NCI-H1694 treated with DMSO at 0.1 percent for 48 hours (cell line): ENCODE results near the gene SMAD7.
A peak's percentile ranks its signal among the peaks of the same experiment; 100 is the strongest.

Experiments
- DNase-seq: peaks from one replicate; lab custom pipeline; 2025; lab: John Stamatoyannopoulos, UW

The SMAD7 gene

DNA sequence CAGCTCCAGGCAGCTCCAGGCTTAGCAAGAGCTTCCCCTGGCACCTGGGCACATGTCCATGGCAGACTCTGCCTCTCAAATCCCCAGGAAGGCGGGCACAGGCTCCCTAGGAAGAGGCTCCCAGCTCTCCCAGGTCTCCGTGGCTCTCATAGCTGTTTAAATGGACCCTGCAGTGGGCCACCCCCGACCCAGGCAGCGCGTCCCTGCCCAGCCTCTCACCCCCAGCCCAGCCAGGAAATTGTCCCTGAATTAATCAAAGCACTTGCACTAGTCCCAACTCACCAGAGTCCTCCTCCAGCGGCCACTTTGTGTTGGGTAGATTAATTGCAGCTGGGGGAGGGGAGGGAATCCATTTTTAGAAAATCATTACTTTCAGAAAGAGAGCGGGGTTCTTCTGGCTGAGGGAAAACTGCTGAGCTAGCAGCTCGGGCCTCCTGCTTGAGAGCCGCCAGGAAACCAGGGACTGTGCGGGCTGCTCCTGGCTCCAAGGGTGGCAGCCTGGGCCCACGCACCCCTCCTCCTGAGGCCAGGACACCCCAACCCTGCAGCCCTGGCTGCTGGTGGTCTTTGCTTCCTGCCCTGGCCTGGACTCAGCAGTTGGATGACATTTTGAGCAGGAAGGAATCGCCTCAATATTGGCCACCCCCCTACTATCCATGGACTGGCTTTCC lies 36.0 kb downstream of the SMAD7 start:
- DNase-seq, result no peak

DNA sequence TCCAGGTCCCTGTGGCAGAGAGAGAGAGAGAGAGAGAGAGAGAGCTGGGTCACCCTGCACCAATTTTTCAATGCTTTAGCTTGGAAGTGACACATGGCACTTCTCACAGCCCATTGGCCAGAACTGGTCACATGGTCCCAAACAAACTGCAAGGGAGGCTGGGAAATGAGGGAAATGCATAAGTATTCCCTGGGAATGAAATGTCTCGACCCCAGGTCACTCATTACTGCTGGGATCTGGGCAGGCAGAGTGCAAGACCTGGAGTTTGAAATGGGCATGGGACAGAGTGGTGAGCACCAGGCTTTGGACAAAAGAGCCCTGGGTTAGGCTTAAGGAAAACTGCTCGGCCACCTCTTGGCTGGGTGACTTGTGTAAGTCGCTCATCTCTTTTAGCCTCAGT lies 37.0 kb downstream of the SMAD7 start:
- DNase-seq, result no peak

GRCh38 chr18:48913201-48913600 lies 37.6 kb downstream of the SMAD7 start:
- DNase-seq, result no peak

DNA sequence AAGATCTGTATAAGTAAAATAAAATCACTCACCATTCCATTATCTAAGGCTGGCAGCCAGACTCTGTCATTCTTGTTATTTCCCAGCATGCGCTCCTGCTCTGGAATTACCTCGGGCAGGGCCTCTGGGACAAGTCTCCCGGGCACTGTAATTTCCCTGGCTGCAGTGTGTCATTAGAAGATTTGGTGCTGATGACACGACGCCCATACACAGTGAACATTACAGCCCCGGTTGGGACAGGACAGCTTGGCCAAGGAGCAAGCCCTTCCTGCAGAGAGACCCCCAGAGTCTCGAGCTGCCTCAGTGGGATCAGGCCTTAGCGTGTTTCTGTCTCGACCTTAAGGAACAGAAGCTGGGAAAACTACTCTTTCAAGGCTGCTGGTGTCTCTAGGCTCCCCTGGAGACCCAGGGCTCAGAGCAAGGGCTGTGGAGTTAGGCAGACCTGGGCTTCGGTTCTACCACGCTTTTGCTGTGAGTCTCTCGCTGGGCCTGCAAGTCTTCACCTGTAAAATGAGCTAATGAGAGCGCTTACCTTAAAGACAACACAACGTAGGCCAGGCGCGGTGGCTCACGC lies 39.7 kb downstream of the SMAD7 start:
- no peak for DNase-seq

DNA sequence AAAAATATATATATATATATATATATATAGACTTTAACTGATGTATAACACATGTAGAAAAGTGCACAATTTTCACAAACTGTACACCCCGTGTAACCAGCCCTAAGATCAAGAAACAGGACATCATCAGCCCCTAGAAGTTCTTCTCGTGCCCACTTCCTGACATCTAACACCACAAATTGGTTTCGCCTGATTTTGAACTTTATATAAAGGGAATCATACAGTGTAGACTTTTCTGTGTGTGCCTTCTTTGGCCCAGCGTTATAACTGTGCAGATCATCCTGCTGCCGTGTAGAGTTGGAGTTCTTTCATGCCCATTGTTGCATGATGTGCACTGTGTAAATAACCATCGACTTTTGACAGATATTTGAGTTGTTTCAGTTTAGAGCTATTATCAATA lies 41.0 kb downstream of the SMAD7 start:
- no peak for DNase-seq

- no peak for DNase-seq
Measured at GRCh38 chr18:48908916-48909315, 41.8 kb downstream of the SMAD7 start.

GRCh38 chr18:48905513-48905912 lies 45.3 kb downstream of the SMAD7 start:
- DNase-seq, result no peak

DNA sequence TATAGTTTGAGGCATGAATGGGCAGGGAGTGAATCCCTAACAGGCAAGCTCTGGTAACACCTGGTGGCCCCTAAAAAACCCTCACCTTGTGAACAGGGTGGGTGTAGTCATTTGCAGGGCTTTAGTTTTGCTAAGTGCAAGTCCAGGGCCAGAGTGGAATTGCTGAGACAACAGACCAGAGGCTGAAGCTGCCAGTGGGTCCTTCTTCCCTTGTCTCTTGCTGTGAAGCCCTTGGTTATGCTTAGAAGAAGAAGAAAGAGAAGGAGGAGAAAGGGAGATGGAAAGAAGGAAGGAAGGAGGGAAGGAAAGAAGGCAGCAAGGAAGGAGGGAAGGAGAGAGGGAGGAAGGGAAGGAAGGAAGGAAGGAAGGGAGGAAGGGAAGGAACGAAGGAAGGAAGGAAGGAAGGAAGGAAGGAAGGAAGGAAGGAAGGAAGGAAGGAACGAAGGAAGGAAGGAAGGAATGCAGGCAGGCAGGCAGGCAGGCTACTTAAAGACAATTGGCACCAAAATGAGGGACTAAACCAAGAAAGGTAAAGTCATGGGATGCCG lies 45.8 kb downstream of the SMAD7 start:
- DNase-seq, result no peak

DNA sequence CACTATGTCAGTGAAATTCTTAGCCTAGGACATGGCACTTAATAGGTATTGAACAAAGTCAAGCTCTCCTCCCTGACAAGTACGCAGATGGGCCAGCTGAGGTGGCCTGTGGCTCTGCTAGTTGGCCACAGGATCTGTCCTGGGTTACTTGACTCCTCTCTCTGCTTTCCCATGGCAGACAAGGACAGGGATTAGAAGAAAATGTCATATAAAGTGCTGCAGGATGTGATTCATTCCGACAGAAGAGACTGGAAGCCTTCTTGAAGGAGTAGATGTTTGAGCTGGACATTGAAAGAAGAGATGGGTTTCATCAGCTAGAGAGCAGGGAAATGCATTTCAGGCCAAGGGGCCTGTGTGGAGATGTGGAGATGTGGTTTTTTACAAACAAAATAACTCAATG lies 46.7 kb downstream of the SMAD7 start:
- no peak for DNase-seq

GRCh38 chr18:48902856-48903601 lies 47.7 kb downstream of the SMAD7 start:
- DNase-seq, result no peak

- DNase-seq, result peak; percentile 26
Measured at GRCh38 chr18:48902023-48902855, 48.5 kb downstream of the SMAD7 start.

DNA sequence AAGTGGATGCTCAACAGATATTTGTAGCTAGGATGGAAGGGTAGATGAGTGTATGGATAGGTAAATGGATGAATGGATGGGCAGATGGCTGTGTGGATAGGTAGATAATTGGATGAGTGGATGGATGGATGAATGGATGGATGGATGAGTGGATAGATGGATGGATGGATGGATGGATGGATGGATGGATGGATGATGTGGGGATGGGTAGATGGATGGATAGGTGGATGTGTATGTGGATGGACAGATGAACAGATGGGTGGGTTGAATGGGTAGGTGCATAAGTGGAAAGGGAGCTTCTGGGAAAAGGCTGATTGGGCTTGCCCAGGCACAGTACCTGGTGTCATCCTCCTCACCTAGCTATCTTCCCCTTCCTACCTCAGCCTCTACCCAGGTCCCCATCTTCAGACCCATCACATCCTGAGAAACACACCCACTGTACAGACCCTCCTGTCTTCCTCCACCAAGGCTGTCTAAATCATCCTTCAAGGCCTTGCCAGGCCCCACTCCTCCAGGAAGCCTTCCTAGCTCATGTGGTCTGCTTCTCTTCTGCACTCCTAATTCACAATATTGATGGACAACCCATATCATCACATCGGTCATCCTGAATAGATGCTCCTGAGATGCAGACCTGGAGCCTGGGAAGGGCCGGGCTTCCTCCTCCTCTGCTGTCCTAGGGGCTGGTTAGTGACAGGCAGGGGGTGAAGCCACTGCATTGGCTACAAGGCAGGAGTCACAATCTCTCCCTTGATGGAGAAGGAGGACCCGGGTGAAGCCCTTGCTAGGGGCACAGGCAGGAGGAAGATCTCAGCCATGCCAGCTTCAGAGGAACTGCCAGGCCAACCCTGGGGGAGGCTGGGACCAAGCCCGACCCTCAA lies 49.4 kb downstream of the SMAD7 start:
- DNase-seq, result no peak

GRCh38 chr18:48900469-48900868 lies 50.3 kb downstream of the SMAD7 start:
- no peak for DNase-seq

- no peak for DNase-seq
Measured at GRCh38 chr18:48899558-48900174, 51.1 kb downstream of the SMAD7 start.

DNA sequence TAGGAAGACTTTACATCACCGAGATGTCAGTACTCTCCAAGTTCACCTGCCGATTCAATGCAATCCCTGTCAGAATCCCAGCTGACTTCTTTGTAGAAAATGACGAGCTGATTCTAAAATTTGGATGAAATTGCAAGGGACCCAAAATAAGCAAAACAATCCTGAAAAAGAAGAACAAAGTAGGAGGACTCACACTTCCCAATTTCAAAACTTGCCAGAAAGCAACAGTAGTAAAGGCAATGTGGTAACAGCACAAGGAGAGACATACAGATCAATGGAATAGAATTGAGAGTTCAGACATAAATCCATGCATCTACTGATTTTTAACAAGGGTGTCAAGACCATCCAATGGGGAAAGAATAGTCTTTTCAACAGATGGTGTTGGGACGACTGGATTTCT lies 52.2 kb downstream of the SMAD7 start:
- no peak for DNase-seq

DNA sequence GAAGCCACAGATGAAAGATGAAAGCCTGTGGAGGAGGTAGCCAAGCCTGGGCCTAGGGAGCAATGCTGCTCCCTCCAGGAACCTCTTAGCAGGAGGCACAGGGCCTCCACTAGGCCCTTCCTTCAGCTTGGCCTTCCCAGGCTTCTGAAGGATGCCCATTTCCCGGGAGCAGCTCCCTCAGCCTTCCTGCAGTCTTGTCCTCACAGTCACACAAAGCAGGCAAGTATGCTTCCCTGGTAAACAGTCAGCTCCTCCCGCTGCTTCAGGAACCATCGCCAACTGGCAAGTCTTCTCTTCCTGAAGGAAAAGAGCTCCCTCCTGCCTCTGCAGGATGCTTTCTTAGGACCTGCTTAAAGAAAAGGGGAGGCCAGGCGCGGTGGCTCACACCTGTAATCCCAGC lies 53.2 kb downstream of the SMAD7 start:
- DNase-seq, result no peak

DNA sequence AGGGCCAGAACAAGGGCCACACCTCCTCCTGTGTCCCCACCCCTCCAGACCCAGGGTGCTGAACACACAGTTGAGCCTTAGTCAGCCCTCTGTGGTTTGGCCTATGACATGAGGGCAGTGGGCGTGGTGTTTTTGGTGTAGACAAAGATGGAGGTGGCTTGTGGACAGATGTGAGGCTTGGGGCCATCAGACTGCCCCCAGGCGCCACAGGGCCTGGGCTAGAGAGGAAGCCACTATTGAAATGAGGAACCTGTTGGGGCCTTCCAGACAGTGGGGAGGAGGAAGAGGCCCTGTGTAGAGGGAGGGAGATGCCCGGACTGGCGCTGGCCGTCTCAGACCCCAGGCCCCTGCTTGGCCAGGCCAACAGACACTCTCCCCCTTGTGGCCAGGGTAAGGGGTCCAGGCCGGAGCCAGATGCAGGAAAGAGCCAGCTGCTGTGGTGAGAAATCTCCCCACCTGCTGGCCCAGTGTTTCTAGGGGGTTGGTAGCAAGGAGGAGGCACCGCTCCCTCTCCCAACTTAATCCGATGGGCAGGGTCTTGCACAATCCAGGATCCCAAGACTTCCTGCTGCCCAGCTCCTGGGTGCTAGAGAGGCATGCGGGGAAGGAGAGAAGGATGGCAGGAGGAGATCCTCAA lies 53.8 kb downstream of the SMAD7 start:
- DNase-seq, result no peak

- no peak for DNase-seq
Measured at GRCh38 chr18:48896326-48896874, 54.4 kb downstream of the SMAD7 start.

GRCh38 chr18:48894799-48895346 lies 55.9 kb downstream of the SMAD7 start:
- DNase-seq, result no peak
